ENCODE data around the gene PTHLH.

PTHLH gene

DNA sequence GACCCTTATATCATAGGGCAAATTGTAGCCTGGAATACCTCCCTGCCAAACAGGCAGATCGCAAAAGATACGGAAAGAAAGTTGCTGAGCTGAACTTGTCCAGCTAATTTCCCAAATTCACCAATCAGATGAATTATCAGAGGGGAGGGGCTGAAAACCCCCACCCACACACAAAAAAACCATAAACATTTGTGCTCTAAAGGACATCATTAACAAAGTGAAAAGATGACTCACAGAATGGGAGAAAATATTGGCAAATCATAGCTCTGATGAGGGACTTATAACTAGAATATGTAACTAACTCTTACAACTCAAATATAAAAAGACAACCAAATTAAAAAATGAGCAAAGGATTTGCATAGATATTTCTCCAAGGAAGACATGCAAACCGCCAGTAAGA, 36.3 kb downstream of the PTHLH start:
- no peak overlapping the region for H3K27ac Mint-ChIP-seq
- H3K4me1 Mint-ChIP-seq (ENCODE audit: low read depth), result no peaks in the 10 kb centered on the region
- no peaks in the 10 kb centered on the region for H3K9me3 Mint-ChIP-seq (ENCODE audit: low read depth)
- H3K27me3 Mint-ChIP-seq, result peaks cover 4% of the 10 kb centered on the region
- no peaks in the 10 kb centered on the region for H3K36me3 Mint-ChIP-seq
- H3K4me3 Mint-ChIP-seq, result no peak overlapping the region

DNA sequence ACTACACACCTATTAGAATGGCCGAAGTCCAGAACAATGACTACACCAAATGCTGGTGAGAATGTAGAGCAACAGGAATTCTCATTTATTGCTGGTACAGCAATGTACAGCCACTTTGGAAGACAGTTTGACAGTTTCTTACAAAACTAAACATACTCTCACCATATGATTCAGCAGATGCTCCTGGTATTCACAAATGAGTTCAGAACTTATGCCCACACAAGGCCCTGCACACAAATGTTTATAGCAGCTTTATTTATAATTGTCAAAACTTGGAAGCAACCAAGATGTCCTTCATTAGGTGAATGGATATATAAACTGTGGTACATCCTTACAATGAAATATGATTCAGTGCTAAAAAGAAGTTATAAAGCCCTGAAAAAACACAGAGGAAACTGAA, 38.3 kb downstream of the PTHLH start:
- Mint-ChIP-seq H3K27me3 (peaks cover 8% of the 10 kb centered on the region), H3K36me3 (no peaks in the 10 kb centered on the region), H3K4me1 (ENCODE audit: low read depth) (no peaks in the 10 kb centered on the region), H3K27ac (no peak overlapping the region), H3K4me3 (no peak overlapping the region), H3K9me3 (ENCODE audit: low read depth) (no peaks in the 10 kb centered on the region)

DNA sequence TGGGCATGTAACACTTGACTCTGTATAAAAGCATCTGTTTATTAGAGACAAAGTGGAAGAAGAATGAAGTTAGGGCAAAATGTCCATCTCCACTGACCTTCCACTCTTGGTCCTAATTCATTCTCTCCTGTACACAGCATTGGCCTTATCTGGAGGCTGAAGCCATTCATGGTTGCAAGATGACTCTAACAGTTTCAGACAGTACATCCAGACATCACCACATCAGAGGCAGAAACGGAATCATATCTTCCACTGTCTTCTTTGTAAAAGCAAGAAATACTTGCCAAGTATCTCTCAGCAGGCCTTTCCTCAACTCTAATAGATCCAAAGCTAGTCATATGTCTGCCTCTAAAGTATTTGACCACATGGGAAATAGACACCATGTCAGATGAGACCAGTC, 41.1 kb downstream of the PTHLH start:
- no peak overlapping the region for H3K4me3 Mint-ChIP-seq
- H3K27me3 Mint-ChIP-seq, result peaks cover 7% of the 10 kb centered on the region
- H3K36me3 Mint-ChIP-seq, result no peaks in the 10 kb centered on the region
- H3K9me3 Mint-ChIP-seq (ENCODE audit: low read depth), result no peaks in the 10 kb centered on the region
- H3K27ac Mint-ChIP-seq, result no peak overlapping the region
- no peaks in the 10 kb centered on the region for H3K4me1 Mint-ChIP-seq (ENCODE audit: low read depth)

DNA sequence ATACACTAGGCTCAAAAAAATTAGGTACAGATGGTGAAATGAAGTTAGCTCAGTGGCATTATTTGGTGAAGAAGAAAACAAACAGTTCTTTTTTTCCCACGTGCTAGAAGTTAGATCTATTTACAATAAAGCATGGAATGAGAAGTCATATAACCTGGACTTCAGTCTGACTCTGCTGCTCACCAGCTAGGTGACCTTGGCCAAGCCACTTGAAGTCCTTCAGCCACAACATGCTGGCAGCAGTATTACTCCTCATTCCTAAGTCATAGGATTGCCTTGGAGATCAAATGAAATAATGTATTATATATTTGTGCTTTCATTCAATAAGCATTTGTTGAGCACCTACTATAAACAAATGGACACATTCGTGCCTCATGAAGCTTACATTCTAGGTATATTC, 45.2 kb downstream of the PTHLH start:
- Mint-ChIP-seq H3K9me3 (ENCODE audit: low read depth) (no peaks in the 10 kb centered on the region), H3K4me3 (no peak overlapping the region), H3K4me1 (ENCODE audit: low read depth) (no peaks in the 10 kb centered on the region), H3K27me3 (peaks cover 8% of the 10 kb centered on the region), H3K36me3 (no peaks in the 10 kb centered on the region), H3K27ac (no peak overlapping the region)

DNA sequence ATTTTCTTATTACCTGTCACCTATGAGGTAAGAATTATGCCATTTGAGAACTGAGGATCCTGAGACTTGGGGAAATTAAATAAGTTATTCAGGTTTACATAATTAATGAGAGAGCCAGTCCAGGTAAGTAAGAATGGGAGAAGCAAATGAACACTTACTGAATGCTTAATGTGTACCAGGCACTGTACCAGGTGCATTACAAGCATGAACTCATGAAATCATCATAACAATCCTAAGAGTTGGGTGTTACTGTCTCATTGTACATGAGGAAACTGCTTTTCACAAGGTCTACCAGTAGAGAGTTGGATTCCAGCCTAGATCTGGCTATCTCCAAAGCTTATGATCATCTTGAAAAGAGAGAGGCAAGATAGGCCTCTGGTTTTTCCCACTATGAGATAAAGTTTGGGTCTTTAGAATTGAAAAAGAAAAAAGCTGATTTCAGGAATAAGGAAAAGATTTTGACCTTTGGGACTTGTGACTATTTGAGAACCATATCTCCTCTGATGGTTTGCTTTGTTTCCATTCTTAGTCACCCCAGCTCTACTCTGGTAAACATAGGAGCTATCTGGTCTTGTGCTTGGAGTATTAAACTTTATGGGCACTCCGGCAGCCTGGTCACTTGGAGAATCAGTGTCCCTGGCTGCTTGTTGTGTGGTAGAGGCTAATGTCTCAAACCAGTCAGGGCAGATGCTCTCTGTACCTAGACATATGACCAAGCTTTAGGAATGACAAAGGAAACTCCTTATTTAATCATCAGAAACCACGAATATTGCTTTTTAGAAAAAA, 48.0 kb downstream of the PTHLH start:
- no peak overlapping the region for H3K27ac Mint-ChIP-seq
- H3K4me3 Mint-ChIP-seq, result no peak overlapping the region
- no peaks in the 10 kb centered on the region for H3K36me3 Mint-ChIP-seq
- H3K27me3 Mint-ChIP-seq, result peaks cover 10% of the 10 kb centered on the region
- no peaks in the 10 kb centered on the region for H3K9me3 Mint-ChIP-seq (ENCODE audit: low read depth)
- no peaks in the 10 kb centered on the region for H3K4me1 Mint-ChIP-seq (ENCODE audit: low read depth)

DNA sequence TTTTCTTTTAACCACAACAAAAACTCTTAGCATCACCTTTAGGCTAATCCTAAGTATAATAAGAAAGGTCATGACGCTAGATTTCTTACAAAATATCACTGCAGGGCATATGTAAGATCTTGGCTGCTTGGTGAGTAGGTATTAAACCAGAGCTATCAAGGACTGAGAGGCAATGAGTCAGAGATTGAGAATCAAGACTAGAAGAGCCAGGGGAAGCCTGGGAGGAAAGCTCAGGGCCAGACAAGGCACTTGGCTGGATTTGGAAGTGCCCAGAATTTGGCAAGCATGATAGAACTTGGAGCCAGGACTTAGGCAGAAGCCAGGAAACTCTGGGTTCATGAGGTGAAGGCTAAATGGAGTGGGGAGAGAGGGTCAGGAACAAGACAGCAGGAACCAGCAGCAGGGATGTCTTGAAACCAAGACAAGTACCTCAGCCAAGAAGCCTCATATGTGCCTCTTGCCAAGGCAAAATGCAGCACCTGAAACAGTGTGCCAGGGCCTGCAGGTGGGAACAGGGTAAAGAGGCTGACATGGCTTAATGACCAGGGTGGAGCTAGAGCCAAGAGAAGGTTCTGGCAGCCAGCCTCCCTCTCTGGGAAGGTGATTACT, 49.9 kb downstream of the PTHLH start:
- no peak overlapping the region for H3K27ac Mint-ChIP-seq
- H3K9me3 Mint-ChIP-seq (ENCODE audit: low read depth), result no peaks in the 10 kb centered on the region
- H3K36me3 Mint-ChIP-seq, result no peaks in the 10 kb centered on the region

DNA sequence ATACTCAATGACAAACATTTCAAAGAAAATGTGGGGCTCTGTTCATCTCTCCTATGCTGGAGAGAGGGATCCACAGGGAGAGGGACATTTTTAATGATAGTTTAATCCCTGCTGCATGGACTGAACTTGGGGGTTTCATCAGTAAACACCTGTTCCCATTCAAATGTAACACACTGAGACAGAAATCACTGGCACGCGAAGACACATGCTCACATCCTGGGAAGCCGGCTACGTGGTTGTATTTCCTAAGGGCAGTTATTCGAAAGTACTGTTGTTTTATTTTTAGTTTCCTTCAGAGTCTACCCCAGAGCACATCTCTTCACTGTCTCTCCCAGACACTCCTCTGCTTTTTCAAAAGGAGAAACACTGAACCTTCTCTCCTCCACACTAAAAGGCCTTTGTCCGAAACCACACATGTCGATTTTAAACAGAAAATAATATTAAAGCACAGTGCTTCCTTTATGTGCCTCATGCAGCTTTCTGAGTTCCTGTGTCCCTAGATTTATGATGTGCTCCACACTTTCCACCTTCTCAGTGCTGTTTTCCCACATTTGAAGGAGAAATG, 52.8 kb downstream of the PTHLH start:
- no peaks in the 10 kb centered on the region for H3K4me1 Mint-ChIP-seq (ENCODE audit: low read depth)
- no peak overlapping the region for H3K27ac Mint-ChIP-seq
- H3K27me3 Mint-ChIP-seq, result peaks cover 10% of the 10 kb centered on the region
- no peaks in the 10 kb centered on the region for H3K9me3 Mint-ChIP-seq (ENCODE audit: low read depth)
- H3K36me3 Mint-ChIP-seq, result no peaks in the 10 kb centered on the region
- H3K4me3 Mint-ChIP-seq, result no peak overlapping the region

More for the DNA sequence above, 49.9 kb downstream of the PTHLH start:
- Mint-ChIP-seq H3K27me3 (peaks cover 6% of the 10 kb centered on the region), H3K4me1 (ENCODE audit: low read depth) (no peaks in the 10 kb centered on the region), H3K4me3 (no peak overlapping the region)

DNA sequence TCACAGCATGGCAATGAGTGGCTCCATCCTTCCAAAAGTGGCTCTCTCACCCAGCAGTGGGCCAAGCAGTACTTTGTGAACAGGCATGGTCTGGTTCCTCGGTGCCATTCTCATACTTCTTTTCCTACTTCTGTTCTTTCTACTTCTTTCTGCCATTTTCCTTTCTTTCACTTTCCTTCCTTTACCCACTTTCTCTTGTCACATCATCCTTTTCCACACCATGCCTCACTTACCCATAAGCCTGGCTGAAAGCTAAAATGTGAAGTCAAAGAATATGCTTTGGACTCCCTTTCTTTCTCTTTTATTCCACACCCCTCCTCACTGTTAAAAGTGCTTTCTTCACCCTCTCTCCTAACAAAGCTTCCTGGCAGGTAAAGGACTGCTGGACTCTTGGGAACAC, 57.0 kb downstream of the PTHLH start:
- H3K4me1 Mint-ChIP-seq (ENCODE audit: low read depth), result no peaks in the 10 kb centered on the region
- H3K36me3 Mint-ChIP-seq, result no peaks in the 10 kb centered on the region
- H3K4me3 Mint-ChIP-seq, result no peak overlapping the region
- H3K27ac Mint-ChIP-seq, result no peak overlapping the region
- peaks cover 10% of the 10 kb centered on the region for H3K27me3 Mint-ChIP-seq
- H3K9me3 Mint-ChIP-seq (ENCODE audit: low read depth), result no peaks in the 10 kb centered on the region

DNA sequence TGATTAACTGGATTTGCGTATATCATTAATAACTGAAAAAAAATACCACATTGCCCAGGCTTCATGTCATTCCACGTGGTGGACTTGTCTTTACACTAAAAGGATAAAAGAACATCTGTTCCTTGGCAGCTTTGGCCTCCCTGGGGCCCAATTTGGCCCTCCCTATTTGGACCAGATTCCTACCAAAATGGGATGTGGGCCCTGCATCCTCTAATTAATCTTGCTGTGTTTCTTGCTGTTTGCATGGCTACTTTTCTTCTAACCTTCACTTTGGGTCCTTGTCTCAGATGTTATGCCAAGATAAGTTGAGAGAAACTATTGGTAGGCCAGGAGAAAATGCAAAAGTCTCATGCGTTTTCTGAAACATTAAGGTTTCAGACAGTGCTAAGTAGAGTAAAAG, 57.5 kb downstream of the PTHLH start:
- Mint-ChIP-seq H3K36me3 (no peaks in the 10 kb centered on the region), H3K27ac (no peak overlapping the region), H3K27me3 (peaks cover 11% of the 10 kb centered on the region), H3K4me3 (no peak overlapping the region), H3K9me3 (ENCODE audit: low read depth) (no peaks in the 10 kb centered on the region), H3K4me1 (ENCODE audit: low read depth) (no peaks in the 10 kb centered on the region)

DNA sequence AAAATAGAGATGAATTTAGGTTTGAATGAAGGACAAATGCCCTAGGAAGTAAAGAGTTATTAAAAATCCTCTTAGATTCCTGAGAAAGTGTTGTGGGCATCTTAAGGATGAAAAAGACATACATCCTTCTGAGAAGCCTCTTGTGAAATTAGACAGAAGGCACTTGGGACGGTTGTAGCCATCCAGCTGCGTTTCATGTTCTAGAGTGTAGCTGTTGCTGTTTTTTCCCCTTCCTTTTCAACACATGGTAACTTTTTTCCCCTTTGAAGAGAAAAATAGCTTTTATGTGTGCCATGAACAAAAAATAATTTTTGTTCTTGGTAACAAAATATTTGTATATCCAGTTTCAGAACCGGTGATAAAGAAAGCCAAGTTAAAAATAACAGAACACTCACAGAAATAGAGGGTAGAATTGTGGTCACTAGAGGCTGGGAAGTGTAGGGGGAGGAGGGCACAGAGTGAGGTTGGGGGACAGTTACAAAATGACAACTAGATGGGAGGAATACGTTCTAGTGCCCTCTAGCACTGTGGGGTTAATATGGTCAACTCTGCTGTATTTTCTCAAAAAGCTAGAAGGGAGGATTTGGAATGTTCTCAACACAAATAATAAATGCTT, 58.4 kb downstream of the PTHLH start:
- Mint-ChIP-seq H3K27ac (no peak overlapping the region), H3K4me3 (no peak overlapping the region), H3K9me3 (ENCODE audit: low read depth) (no peaks in the 10 kb centered on the region), H3K27me3 (peaks cover 15% of the 10 kb centered on the region), H3K4me1 (ENCODE audit: low read depth) (no peaks in the 10 kb centered on the region), H3K36me3 (no peaks in the 10 kb centered on the region)

DNA sequence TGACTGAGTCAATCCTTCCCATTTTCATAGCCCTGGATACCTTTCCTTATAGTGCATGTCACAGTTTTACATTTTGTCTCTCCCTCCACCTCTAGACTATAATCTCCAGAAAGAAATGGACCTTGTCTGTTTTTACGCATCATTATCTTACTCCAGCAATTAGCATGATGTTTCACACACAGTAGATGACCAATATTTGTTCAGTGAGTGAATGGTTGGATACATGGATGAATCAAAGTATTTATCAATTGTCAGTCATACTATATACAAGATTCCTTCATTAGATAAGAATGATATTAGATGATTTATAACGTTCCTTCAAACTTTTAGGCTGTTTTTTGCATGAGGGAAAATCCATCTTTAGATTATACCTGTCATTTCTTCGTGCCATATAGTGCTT, 61.1 kb downstream of the PTHLH start:
- Mint-ChIP-seq H3K36me3 (no peaks in the 10 kb centered on the region), H3K9me3 (ENCODE audit: low read depth) (no peaks in the 10 kb centered on the region), H3K27me3 (peaks cover 14% of the 10 kb centered on the region), H3K27ac (no peak overlapping the region), H3K4me3 (no peak overlapping the region), H3K4me1 (ENCODE audit: low read depth) (no peaks in the 10 kb centered on the region)

Measured in activated naive CD8-positive, alpha-beta T cell (primary cell).